Brain microvascular endothelial cell (primary cell): ENCODE measurements around the gene VPS37C.

Source experiments
- DNase-seq: peaks from one replicate; pipeline ENCODE4 v3.0.0-alpha.2; 2020
- H3K27ac ChIP-seq: fragments of 250-450 bp; sonication (Bioruptor Pico); 2 replicates; pipeline ENCODE4 v1.5.1; 2020; ENCODE audit warnings: mild to moderate bottlenecking, moderate library complexity
- H3K27me3 ChIP-seq: fragments of 250-450 bp; sonication (Bioruptor Pico); replicated peaks from 2 replicates; pipeline ENCODE4 v1.5.1; 2020; ENCODE audit warnings: mild to moderate bottlenecking
- H3K36me3 ChIP-seq: fragments of 250-450 bp; sonication (Bioruptor Pico); replicated peaks from 2 replicates; pipeline ENCODE4 v1.5.1; 2020; ENCODE audit warnings: mild to moderate bottlenecking
- H3K4me3 ChIP-seq: 2 replicates; pipeline ENCODE4 v1.5.1; 2011; ENCODE audit warnings: low read depth, mild to moderate bottlenecking, control low read depth, low read length, moderate library complexity
- in situ Hi-C: cut with HindIII; loops from 2 replicates; pipeline ENCODE4 v1.10.0; 2017; ENCODE audit warnings: low sequenced_read_pairs, low pct_ligation_motif_present
- TF ChIP-seq, protein P1 (sequence below): IDR thresholded peaks from 2 replicates; pipeline ENCODE4 v1.5.1; 2011; ENCODE audit warnings: low read depth, mild to moderate bottlenecking, moderate library complexity, low read length, control low read depth, inconsistent platforms; ENCODE audit errors: missing control alignments

VPS37C gene

DNA sequence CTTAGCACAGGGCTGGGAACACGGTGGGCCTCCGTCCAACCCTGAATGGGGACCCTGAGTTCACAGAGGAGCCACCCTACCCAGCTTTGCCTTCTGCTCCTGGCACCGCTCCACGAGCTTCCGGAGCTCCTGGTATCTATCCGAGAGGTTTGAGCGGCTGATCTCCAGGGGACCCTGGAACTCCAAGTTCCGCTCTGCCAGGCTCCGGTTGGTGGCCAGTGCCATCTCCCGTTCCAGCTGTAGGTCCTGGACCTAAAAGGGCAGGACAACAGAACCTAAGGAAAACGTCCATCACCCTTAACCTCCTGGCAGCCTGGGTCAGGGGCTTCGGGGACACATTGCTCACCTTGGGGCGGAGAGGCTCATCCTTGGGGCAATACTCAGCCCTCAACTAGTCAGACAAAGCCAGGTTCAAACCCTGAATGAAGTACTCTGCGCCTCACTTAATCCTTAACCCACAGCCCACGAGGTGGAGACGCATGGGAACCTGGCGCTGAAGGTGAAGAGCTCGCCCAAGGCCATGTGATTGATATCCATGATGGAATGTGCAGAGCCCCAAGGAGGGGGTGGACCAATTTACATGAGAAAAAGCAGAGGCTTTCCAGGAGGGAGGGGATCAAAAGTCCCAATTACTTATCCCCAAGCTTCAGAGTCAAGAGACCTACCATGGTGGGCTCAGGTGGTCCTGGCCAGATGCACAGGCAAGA is 27.1 kb downstream of the VPS37C start:
- Histone ChIP-seq H3K27me3 (no peaks in the 10 kb centered on the region), H3K4me3 (no peak overlapping the region), H3K36me3 (peaks cover 3% of the 10 kb centered on the region), H3K27ac (no peak overlapping the region)
- TF ChIP-seq, protein P1, sequence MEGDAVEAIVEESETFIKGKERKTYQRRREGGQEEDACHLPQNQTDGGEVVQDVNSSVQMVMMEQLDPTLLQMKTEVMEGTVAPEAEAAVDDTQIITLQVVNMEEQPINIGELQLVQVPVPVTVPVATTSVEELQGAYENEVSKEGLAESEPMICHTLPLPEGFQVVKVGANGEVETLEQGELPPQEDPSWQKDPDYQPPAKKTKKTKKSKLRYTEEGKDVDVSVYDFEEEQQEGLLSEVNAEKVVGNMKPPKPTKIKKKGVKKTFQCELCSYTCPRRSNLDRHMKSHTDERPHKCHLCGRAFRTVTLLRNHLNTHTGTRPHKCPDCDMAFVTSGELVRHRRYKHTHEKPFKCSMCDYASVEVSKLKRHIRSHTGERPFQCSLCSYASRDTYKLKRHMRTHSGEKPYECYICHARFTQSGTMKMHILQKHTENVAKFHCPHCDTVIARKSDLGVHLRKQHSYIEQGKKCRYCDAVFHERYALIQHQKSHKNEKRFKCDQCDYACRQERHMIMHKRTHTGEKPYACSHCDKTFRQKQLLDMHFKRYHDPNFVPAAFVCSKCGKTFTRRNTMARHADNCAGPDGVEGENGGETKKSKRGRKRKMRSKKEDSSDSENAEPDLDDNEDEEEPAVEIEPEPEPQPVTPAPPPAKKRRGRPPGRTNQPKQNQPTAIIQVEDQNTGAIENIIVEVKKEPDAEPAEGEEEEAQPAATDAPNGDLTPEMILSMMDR = no peak
- in situ Hi-C loops = no loop called here
- no peak for DNase-seq

DNA sequence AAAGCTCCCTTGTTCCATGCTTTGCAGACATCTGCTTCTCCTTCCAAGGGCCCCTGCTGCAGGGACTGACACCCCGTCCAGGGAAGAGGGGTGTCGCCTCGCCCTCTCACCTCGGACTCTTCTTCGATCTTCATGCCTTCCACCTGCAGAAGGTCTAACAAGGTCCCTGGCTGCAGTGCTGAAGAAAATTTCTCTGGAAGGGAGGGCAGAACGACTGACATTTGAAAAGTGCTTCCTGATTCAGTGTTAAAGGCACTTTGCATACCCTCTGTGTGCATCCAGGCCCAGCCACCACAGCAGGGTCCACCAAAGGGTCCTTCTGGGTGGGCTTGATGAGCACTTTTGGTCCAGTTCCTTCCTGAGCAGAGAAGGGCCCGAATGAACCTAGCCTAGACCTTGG is 28.1 kb downstream of the VPS37C start:
- peaks cover 3% of the 10 kb centered on the region for H3K36me3 ChIP-seq

DNA sequence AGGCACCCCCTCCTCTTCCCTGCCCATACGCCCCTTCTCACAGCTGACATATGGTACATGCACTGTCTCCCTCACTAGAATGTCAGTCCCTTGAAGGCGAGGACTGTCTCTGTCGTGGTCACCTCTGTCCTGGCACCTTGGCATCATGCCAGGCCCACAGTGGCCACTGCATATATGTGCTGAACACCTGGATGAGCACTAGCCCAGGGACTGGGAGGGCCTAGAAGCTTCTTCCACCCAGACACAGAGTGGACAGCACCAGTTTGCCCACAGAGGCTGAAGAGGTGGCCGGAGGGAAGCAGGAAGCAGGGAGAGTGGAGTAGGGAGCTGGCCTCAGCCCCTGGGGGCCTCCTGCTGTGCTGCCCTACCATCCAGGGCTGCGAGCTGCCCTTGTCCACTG is 28.6 kb downstream of the VPS37C start:
- TF ChIP-seq, protein P1 = no peak
- Histone ChIP-seq H3K4me3 (no peak overlapping the region), H3K27me3 (no peaks in the 10 kb centered on the region), H3K36me3 (peaks cover 3% of the 10 kb centered on the region), H3K27ac (no peak overlapping the region)
- in situ Hi-C loops = no loop called here
- no peak for DNase-seq

More for the DNA sequence above, 28.1 kb downstream of the VPS37C start:
- H3K27me3 ChIP-seq = no peaks in the 10 kb centered on the region
- H3K4me3 ChIP-seq = no peak overlapping the region
- no peak for DNase-seq
- in situ Hi-C loops = no loop called here
- H3K27ac ChIP-seq = no peak overlapping the region
- TF ChIP-seq, protein P1 = no peak

DNA sequence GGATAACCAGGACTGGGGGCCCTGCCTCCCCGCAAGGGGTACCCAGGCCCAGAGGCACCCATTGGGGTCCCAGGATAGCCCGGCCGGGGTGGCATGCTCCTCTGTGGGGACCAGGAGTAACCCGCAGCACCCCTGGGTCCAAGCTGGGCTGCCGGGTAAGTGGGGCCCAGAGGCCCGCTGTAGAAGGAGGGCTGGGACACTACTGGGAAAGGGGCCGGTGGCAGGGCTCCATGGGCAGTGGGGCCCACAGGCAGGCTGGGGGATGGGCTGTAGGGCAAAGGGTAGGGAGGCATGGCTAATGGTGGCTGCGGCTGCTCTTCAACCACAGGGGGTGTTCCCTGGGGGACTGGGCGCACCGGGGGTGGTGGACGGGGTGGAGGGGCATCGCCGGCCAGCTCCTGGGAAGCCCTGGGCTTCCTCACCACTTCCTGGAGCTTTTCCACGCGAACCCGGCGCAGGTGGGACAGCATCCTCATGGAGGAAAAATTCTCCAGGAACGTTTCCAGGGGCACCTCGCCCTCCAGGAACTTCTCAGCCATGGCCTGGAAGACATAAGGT is 29.1 kb downstream of the VPS37C start:
- H3K4me3 ChIP-seq = no peak overlapping the region
- H3K36me3 ChIP-seq = peaks cover 3% of the 10 kb centered on the region
- no peak overlapping the region for H3K27ac ChIP-seq
- no peak for DNase-seq
- in situ Hi-C loops = no loop called here
- no peaks in the 10 kb centered on the region for H3K27me3 ChIP-seq
- TF ChIP-seq, protein P1 = no peak

DNA sequence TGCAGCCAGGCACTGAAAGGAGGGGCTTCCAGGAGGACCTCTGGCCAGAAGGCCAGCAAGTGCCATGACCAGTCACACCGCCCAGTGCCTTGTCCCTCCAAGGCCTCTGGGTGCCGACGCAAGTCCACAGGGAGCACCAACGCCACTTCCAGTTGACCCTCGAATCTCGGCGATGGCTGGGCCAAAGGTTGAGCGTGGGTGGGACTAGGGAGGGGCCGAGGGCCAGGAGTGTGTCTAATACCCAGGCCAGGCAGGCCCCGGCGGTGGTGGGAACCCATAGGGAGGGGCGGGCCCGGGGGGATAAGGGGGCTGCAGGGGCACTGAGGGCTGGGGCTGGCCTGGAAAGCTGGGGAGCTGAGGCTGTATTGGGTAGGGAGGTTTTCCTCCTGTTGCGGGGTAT is 29.6 kb downstream of the VPS37C start:
- TF ChIP-seq, protein P1 = no peak
- in situ Hi-C loops = no loop called here
- H3K27me3 ChIP-seq = no peaks in the 10 kb centered on the region
- peaks cover 3% of the 10 kb centered on the region for H3K36me3 ChIP-seq
- no peak overlapping the region for H3K27ac ChIP-seq
- no peak for DNase-seq
- H3K4me3 ChIP-seq = no peak overlapping the region

DNA sequence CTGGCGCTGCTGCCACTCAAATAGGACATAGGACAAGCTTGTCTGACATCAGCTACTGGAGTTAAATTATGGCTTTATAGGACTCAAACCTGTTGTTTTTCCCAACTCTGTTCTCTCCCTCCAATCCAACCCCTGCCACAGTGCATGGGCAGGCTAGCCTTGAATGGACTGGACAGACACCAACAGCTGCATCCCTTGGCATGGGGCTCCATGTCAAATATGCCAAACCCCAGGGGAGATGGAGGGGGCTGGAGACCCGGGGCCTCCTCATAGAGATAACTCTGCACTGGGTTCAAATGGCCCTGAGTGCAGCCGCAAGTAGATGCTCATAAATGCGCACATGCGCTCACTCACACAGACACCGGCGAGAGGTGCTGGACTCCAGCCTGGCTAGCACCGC is 30.0 kb downstream of the VPS37C start:
- peaks cover 3% of the 10 kb centered on the region for H3K36me3 ChIP-seq
- no peak for DNase-seq
- no peaks in the 10 kb centered on the region for H3K27me3 ChIP-seq
- TF ChIP-seq, protein P1 = no peak
- no peak overlapping the region for H3K4me3 ChIP-seq
- in situ Hi-C loops = no loop called here
- no peak overlapping the region for H3K27ac ChIP-seq
